ENCODE results near the gene FAM184B.

The FAM184B gene

DNA sequence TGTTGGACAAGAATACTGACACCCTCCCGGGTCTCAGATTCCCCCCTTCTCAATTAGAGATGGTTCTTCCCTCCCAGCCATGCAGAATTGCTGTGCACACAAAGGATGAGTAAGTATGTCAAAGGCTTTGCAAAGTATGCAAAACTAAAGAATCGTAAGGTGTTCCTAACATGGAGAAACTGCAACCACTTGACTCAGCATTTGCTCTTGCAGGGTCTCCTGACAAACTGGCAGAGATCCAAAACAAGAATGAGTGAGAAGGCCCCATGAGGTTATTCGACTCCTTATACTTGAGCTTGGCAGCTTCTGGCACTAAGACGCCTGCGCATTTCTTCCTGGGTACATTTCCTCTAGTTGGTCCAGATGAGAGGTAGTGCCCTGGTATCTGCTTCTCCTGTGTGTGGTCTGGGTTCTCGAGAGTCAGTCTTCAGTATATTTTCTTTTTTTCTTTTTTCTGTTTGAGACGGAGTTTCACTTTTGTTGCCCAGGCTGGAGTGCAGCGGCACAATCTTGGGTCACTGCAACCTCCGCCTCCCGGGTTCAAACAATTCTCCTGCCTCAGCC, 8.2 kb downstream of the FAM184B start:
- DNase-seq = no peak

DNA sequence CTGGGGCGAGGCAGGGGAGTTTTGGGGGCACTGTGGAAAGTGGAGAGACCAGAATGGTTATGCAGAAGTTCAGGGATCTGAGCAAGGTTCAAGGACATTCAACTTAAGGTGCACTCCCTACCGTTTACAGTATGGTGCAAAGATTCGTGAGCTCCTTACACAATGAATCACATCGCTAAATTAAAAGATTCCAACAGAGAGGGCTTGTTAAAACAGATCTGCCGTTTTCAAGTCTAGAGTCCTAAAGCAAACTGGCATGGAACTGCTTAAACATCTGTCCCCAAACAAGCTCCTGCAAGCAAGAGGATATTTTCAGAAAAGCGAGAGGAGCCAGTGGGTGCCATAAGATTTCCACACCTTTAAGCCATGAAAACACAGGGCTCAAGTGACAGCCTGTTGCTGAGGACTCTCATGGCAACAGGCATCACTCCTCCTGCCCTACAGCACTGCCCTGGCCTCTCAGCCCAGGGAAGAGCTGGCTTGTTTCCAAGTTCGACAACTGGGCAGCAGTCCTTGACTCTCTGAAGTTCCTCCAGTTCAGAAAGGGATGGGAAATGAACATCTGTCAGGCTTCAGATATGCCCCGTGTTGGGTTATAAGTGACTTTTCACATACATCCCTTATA, 10.0 kb downstream of the FAM184B start:
- peak in 1 of 14 donors; percentile 5 for DNase-seq

DNA sequence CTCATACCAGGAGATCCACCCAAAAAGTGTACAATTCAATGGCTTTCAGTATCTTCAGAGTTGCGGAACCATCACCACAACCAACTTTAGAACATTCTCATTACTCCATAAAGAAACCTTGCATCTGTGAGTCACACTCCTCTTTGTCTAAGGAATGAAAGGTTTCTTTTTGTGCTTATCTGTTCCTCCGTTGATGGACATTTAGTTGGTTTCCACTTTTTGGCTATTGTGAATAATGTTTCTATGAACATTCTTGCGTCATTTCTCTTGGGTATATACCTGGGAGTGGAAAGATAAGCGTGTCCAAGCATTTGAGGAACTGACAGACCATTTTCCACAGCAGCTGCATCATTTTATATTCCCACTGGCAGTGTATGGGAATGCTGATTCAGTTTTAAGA, 10.6 kb downstream of the FAM184B start:
- DNase-seq = no peak

DNA sequence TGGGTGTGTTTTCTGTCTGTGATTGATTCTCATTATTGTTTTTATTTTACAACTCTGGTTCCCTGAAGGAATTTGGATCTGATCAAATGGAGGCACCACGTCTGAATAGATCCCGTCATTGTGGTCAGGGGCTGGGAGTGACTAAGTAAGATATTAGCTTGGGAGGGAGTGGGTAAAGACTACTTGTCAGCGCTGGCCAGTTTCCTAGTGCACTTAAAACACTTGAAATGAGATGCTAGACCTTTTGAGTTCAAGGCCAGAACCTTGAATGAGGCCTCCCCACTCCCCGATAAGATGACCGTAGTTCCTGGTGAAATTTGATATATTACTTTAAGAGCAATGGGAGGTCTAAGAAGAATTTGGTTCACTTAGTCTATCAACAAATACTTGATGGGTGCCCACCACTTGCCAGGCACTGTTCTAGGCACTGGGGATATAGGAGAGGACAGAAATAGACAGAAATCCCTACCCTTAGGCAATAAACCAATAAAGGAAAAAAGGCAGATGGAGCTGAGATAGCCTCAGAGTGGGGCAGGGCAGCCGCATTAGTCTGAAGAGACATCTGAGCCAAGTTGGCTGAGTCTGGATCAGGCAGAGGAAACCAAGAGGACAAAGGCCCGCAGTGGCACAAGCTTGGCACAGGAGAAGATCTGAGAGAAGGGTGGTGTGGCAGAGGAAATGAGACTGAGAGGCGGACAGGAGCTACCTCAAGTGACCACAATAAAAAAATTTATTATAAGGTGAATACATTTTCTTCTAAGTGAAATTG, 11.8 kb downstream of the FAM184B start:
- DNase-seq = no peak

DNA sequence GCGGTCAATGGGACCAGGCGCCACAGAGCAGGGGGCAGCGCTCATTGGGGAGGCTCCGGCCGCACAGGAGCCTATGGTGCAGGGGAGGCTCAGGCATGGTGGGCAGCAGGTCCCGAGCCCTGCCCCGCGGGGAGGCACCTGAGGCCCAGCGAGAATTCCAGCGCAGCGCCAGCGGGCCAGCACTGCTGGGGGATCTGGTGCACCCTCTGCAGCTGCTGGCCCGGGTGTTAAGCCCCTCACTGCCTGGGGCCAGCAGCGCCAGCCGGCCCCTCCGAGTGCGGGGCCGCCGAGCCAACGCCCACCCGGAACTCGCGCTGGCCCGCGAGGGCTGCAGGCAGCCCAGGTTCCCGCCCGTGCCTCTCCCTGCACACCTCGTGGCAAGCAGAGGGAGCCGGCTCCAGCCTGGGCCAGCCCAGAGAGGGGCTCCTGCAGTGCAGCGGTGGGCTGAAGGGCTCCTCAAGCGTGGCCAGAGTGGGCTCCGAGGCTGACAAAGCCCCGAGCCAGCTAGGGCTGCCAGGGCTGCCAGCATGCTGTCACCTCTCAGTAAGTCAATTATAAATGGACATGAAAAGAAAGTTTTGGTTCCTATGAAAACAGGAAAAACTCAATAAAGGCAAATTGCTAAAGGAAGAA, 14.5 kb downstream of the FAM184B start:
- DNase-seq = no peak

DNA sequence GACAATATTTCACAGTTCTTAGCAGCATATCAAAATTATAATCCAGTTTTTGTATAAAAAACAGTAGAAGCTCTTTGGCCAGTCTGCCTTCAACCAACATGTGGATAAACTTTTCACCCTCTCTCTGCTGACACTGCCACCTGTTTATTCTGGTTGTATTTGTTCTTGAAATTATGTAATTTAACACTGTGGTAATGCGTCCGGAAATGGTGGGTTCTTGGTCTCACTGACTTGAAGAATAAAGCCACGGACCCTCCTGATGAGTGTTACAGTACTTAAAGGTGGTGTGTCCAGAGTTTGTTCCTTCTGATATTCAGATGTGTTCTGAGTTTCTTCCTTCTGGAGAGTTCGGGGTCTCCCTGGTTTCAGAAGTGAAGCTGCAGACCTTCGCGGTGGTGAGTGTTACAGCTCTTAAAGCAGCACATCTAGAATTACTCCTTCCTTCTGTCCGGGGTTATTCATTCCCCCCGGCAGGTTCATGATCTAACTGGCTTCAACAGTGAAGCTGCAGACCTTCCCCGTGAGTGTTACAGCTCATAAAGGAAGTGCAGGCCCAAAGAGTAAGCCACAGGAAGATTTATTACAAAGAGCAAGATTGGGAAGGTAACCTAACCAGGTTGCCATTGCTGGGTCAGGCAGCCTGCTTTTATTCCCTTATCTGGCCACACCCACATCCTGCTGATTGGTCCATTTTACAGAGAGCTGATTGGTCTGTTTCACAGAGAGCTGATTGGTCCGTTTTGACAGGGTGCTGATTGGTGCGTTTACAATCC, 15.7 kb downstream of the FAM184B start:
- DNase-seq = no peak

DNA sequence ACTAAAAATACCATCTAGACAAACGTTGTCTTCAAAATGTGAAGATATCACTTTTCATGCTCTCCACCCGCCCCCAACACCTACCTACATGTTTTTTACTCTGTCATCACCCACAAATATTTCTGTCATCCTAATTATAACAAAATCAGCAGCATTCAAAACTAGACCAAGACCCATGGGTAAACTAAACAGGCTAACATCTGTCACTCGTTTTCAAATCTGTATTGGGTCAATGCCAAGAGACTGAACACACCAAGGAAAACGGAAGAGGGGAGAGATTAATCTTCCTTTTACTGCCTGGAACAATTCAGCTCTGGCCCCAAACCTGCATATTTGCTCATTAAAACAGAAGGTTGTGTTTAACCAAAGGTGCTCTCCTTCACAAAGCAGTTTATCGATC, 17.5 kb downstream of the FAM184B start:
- DNase-seq = no peak

DNA sequence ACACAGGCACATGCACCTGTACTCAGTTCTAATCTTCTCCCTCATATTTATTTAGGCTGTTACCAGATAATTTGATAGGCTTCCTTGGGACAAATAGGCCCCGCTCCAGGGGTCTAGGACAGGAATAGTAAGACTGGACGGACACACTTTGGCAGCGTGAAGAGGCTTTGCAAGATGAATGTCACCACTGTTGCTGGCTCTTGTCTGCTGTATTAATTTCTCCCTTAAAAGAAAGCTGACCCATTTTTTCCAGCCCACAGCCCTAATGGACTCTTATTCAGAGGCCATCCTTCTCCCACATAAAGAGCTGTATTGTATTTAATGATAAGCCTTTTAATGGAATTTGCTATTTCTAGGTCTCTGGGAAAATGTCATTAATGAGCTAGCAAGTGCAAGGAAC, 18.0 kb downstream of the FAM184B start:
- DNase-seq = no peak

DNA sequence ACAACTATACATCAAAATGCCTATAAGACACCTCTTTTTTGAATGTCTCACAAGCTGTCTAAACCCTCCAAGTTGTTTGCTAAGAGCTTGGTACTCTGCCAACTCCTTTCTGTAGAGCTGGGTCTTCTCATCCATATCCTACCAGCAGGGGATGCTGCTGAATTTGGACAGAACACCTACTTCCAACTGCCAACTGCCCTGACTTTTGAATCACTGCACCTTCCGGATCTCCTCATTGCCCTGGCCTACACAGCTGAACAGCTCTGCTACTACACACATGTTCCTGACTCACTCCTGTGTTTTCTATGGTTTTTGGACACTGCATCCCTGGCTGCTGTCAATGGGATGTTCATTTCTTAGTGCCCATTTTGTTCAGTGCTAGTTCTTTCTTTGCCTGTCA, 18.7 kb downstream of the FAM184B start:
- no peak for DNase-seq

DNA sequence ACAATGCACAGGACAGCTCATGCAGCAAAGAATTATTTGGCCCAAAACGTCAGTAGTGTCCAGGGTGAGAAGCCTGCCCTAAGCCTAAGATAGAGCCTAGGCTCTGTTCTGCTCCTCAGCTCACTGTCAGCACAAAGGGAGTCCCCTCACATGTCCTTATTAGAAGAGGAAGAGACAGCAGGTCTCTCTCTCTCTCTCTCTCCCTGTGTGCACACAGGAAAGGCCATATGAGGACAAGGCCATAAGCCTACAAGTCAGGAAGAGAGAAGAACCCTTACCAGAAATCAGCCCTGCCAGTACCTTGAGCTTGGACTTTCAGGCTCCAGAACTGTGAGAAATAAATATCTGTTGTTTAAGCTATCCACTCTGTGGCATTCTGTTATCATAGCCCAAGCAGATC, 20.4 kb downstream of the FAM184B start:
- no peak for DNase-seq

DNA sequence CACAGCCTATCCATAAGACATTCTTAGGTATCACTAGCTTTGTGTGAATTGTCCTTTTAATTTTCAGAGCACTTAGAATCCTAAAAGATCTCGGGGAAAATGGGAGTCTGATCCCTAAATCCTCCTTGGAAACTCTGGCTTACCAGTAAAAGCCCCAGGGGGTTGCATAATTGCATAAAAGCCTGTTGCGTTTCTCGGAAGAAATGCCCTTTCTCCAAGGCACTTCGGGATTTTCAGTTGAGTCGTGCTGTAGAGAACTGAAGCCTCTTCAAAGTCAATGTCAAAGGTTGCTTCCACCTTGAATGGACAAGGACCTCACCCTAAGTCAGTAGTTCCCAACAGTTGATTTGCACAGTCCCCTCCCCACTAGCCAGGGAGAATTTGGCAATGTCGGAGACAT, 20.8 kb downstream of the FAM184B start:
- DNase-seq = no peak

DNA sequence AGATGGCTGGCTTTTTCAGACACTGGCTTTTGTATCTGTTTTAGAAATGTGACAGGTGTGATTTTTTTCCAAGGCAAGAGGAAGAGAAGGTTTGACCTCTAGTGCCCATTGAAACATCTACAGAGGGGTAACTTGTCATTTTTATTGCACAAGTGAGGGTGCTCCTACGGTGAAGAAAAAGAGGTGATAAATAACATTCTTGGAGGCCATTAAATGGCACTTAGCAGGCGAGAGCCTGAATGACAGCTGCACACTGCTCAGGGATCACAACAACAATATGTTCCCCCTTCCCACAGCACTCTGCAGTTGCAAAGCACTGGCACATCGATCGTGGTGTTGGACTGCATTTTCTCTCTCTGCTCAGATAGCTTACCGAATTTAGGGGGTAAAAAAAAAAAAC, 22.9 kb downstream of the FAM184B start:
- DNase-seq = no peak

DNA sequence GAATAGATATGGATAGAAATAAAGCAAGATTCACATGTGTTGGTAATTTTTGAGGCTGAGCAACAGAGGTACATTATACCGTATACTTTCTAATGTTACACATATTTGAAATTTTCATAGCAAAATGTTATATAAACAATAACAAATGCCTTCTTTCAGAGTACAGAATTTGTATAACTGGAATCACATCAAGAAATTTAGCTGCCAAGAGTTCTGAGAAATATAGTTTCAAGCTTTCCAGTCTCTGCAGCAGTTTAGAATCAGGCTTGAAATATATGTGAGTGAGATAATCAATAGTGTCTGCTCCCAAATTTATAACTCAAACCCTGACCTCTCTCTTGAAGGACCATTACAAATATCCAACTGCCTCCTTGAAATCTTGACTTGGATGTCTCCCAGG, 23.8 kb downstream of the FAM184B start:
- DNase-seq = no peak

DNA sequence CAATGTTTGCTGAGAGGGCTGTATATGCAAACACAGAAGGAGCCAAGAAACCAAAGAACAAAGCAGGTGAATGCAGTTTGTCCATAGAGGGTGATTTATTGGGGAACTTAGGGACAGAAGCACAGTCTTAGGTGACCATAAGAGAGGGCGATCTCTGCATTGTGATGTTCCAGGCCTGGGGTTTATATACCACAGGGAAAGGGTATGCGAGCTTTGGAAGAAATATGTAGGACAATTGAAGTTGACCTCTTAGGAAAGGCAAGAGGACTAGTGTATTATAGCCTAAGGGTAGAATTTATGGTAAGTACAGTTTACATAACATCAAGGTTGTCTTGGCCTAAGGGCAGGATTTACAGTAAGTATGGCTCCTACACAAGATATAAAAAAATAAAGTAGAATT, 27.8 kb downstream of the FAM184B start:
- DNase-seq = no peak

DNA sequence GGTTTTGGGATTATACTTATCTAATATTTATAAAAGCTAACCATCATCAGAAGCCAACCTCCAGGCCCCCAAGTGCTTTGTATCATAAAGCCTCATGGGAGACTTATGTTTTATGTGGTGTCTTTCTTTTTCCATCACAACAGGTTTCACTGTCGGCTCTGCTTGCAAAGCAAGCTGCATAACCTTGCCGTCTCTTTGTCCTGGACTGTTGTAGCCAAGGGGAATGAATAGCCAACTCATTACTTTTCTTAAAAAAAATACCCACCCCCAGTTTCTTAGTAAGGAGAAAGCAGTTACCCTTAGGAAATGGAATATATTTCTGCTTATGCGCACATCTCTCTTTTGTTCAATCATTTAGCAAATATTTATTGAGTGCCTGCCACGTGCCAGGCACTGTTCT, 40.7 kb downstream of the FAM184B start:
- DNase-seq = no peak

DNA sequence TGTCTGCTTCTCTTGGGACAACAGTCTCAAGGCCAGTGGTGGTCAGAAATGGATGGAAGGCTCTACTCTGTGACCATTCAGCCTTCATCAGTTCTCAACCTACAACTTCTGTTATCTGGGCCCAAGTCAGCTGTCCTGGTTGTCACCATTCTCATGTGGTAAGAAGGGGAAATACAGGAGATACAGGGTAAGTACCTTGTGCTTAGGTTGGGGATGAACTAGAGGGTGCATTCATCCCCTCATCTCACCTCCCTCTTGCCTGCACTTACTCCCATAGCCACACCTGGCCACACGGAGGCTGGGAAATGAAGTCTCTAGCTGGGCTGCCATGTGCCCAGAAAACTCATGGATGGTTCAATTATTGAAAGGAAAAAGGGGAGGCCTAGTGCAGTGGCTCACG, 44.9 kb downstream of the FAM184B start:
- DNase-seq = no peak

DNA sequence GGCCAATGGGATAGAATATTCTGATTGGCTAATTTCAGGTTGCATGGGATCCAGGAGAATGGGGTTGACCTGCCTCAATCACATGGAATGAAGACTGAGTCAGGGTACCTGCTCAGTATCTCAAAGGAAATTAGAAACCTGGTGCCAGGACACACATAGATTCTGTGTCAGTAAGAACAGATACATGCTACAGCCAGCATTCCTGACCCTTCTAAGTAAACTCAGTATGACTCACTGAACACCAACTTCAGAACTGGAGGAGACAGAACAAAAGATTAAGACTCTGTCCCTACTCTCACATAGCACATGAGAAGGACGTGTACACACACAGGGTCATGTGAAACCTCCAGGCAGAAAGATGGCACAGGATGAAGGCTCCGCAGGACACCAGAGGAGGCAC, 54.5 kb downstream of the FAM184B start:
- no peak for DNase-seq

DNA sequence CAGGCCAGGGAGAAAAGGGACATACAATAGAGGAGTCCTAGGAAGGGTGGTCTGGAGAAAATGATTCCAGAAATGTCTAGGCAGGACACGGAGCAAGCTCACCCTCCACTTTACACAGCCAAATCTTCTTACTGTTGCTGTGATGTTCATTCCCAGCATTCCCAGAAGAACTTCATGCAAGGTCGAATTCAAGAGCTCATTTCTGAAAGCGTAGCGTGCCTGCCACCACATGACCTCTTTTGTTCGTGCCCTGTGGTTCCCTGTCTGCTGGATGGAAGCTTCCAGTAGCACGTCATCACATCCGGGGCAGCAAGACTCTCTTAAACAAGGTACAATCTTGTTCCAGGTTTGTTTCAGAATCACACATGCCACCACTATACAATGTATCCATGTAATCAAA, 57.8 kb downstream of the FAM184B start:
- DNase-seq = no peak

DNA sequence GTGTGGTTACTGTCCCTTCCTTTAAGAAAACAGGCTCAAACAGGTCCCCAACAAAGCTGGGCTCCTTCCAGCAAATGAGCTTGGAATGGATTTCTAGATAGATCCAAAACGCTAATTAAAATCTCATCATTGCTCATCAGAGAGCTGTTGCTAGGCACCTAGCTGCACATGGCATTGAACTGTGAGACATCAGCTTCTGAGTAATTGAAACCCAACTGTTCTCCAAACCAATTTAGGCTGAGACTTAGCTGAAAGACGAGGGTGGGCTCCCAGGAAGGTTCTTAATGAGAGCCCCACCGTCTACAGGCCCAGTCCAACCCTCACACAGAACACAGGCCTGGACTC, 59.1 kb downstream of the FAM184B start:
- DNase-seq = peak in 2 of 14 donors; percentile 4 to 27

DNA sequence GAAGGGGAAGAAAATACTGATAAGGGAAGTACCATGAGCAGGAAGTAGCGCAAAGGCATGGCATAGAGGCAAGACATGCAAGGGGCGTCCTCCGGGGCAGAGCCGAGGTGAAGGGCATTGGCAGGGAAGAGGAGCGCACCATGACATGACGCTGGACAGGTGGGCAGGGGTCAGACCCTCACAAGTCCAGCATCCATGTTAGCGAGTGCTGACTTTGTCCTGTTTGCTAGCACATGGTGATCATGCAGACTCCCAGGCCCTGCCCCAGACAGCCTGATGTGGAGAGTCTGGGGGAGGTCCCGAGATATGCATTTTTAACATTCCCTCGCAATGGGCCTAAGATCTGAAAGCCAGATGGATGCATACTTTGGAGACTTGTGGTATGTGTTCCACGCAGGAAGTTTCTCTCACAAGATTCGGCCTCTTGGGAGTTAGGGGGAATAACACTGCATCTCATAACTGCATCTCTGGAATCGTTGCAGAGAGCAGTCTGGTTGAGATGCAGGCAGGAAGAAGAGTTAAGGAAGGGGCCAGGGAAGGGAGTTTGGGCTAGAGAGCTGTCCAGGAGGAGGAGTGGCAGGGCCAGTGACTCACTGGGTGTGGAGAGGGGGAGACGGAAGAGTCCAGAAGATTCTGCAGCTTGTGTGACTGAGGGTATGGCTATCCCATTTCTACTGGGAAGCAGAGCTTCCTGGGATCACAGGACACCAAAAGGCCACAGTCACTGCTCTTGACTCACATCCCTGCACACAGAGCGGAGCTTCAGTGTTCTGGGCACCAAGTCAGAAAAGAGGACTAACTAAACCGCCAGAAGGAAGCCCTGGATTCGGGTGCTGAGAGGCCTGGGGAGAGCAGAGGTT, 59.7 kb downstream of the FAM184B start:
- DNase-seq = peak in 1 of 14 donors; percentile 43

DNA sequence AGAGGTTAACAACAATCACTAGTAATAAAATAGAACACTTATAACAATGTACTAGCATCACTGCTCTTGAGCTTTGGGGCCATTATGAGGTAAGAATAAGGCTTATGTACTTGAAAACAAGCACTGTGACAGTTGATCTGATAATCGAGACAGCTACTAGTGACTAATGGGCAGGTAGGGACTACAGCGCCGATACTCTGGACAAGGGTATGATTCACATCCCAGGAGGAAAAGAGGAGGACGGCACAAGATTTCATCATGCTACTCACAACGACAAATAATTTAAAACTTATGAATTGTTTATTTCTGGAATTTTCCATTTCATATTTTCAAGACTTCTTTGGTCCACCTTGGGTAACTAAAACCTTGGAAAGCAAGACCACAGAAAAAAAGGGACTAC, 62.3 kb downstream of the FAM184B start:
- no peak for DNase-seq

DNA sequence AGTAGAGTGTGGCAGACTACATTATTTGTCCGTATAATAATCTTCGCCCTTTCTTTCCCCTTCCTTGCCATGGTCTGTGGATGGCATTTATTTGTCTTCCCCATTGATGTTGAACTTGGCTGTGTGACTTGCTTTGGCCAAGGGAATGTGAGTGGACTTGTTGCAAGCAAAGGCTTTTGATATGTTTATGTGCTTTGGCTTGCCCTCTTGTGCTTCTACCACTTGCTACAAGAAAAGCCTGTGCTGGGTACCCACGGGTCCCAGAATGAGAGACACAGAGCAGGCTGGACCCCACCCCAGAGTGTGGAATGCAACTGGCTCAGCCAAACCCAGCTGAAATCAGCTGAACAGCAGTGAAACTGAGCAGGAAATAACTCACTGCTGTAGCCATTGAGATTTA, 63.0 kb downstream of the FAM184B start:
- peak in 1 of 14 donors; percentile 3 for DNase-seq

All from C1 segment of cervical spinal cord (tissue), 14 donors.